ENCODE data around the gene IFT172. TPM values are rescaled to one million over a fixed set of nuclear protein-coding genes. Genes with fewer than 3 reads are reported as not detected.

IFT172 gene
- total RNA-seq, 3 donors from 2014 or later = 5.2 to 7.5 (median 6.7) TPM

- peaks cover under 1% of the 10 kb centered on the region for H3K4me1 Mint-ChIP-seq (ENCODE audit: low read depth)
- no peaks in the 10 kb centered on the region for H3K9me3 Mint-ChIP-seq
- no peak overlapping the region for H3K4me3 Mint-ChIP-seq
- DNase-seq = no peak
- no peaks in the 10 kb centered on the region for H3K27me3 Mint-ChIP-seq (ENCODE audit: low read depth)
- peaks cover 20% of the 10 kb centered on the region for H3K36me3 Mint-ChIP-seq (ENCODE audit: insufficient read depth)
- peak in 1 of 2 donors; percentile 41 for ATAC-seq
Measured at GRCh38 chr2:27451095-27451494, 38.4 kb downstream of the IFT172 start.

GRCh38 chr2:27448381-27448780, 41.2 kb downstream of the IFT172 start:
- DNase-seq = no peak
- H3K27me3 Mint-ChIP-seq (ENCODE audit: low read depth) = no peaks in the 10 kb centered on the region
- H3K9me3 Mint-ChIP-seq = no peaks in the 10 kb centered on the region
- no peak for ATAC-seq
- H3K36me3 Mint-ChIP-seq (ENCODE audit: insufficient read depth) = peaks cover 18% of the 10 kb centered on the region
- H3K4me1 Mint-ChIP-seq (ENCODE audit: low read depth) = peaks cover 4% of the 10 kb centered on the region
- H3K4me3 Mint-ChIP-seq = no peak overlapping the region

- Mint-ChIP-seq H3K27me3 (ENCODE audit: low read depth) (no peaks in the 10 kb centered on the region), H3K4me3 (no peak overlapping the region), H3K4me1 (ENCODE audit: low read depth) (peaks cover 6% of the 10 kb centered on the region), H3K9me3 (no peaks in the 10 kb centered on the region), H3K36me3 (ENCODE audit: insufficient read depth) (peaks cover 27% of the 10 kb centered on the region)
- ATAC-seq = no peak
- no peak for DNase-seq
Measured at GRCh38 chr2:27446057-27446456, 43.5 kb downstream of the IFT172 start.

GRCh38 chr2:27445615-27446014, 43.9 kb downstream of the IFT172 start:
- peaks cover 31% of the 10 kb centered on the region for H3K36me3 Mint-ChIP-seq (ENCODE audit: insufficient read depth)
- no peak for ATAC-seq
- H3K27me3 Mint-ChIP-seq (ENCODE audit: low read depth) = no peaks in the 10 kb centered on the region

GRCh38 chr2:27445155-27445554, 44.4 kb downstream of the IFT172 start:
- Mint-ChIP-seq H3K27me3 (ENCODE audit: low read depth) (no peaks in the 10 kb centered on the region), H3K36me3 (ENCODE audit: insufficient read depth) (peaks cover 35% of the 10 kb centered on the region), H3K4me3 (no peak overlapping the region), H3K4me1 (ENCODE audit: low read depth) (peaks cover 6% of the 10 kb centered on the region), H3K9me3 (no peaks in the 10 kb centered on the region)
- ATAC-seq = no peak
- no peak for DNase-seq

More at GRCh38 chr2:27445615-27446014, 43.9 kb downstream of the IFT172 start:
- Mint-ChIP-seq H3K4me3 (no peak overlapping the region), H3K4me1 (ENCODE audit: low read depth) (peaks cover 6% of the 10 kb centered on the region), H3K9me3 (no peaks in the 10 kb centered on the region)
- no peak for DNase-seq

- no peak overlapping the region for H3K4me3 Mint-ChIP-seq
- ATAC-seq (peak; percentile 19 to 27), DNase-seq (no peak)
- H3K9me3 Mint-ChIP-seq = no peaks in the 10 kb centered on the region
- peaks cover 6% of the 10 kb centered on the region for H3K4me1 Mint-ChIP-seq (ENCODE audit: low read depth)
- peaks cover 37% of the 10 kb centered on the region for H3K36me3 Mint-ChIP-seq (ENCODE audit: insufficient read depth)
- no peaks in the 10 kb centered on the region for H3K27me3 Mint-ChIP-seq (ENCODE audit: low read depth)
Measured at GRCh38 chr2:27442920-27443282, 46.6 kb downstream of the IFT172 start.

GRCh38 chr2:27441958-27442919, 47.3 kb downstream of the IFT172 start, which contains the start of gene KRTCAP3:
Gene KRTCAP3 (plus strand): TSS chr2:27442381. CDS start chr2:27442413, 32 bp downstream.
- Mint-ChIP-seq H3K27me3 (ENCODE audit: low read depth) (no peaks in the 10 kb centered on the region), H3K4me1 (ENCODE audit: low read depth) (peaks cover 6% of the 10 kb centered on the region), H3K9me3 (no peaks in the 10 kb centered on the region), H3K36me3 (ENCODE audit: insufficient read depth) (peaks cover 34% of the 10 kb centered on the region), H3K4me3 (no peak within 1 kb of the TSS)
- DNase-seq = peak; percentile 53
- ATAC-seq = peak; percentile 57 to 64

- no peak overlapping the region for H3K4me3 Mint-ChIP-seq
- no peaks in the 10 kb centered on the region for H3K27me3 Mint-ChIP-seq (ENCODE audit: low read depth)
Measured at GRCh38 chr2:27441226-27441926, 48.2 kb downstream of the IFT172 start.

GRCh38 chr2:27435628-27436027, 53.9 kb downstream of the IFT172 start:
- H3K4me3 Mint-ChIP-seq = no peak overlapping the region

More at GRCh38 chr2:27441226-27441926, 48.2 kb downstream of the IFT172 start:
- Mint-ChIP-seq H3K9me3 (no peaks in the 10 kb centered on the region), H3K36me3 (ENCODE audit: insufficient read depth) (peaks cover 39% of the 10 kb centered on the region), H3K4me1 (ENCODE audit: low read depth) (peaks cover 6% of the 10 kb centered on the region)
- no peak for DNase-seq
- no peak for ATAC-seq

GRCh38 chr2:27431395-27431794, 58.1 kb downstream of the IFT172 start:
- DNase-seq (no peak), ATAC-seq (peak in 1 of 2 donors; percentile 9)
- Mint-ChIP-seq H3K4me3 (peak overlapping the region; percentile 67), H3K27me3 (ENCODE audit: low read depth) (no peaks in the 10 kb centered on the region), H3K36me3 (ENCODE audit: insufficient read depth) (peaks cover 34% of the 10 kb centered on the region), H3K9me3 (no peaks in the 10 kb centered on the region), H3K4me1 (ENCODE audit: low read depth) (peaks cover 35% of the 10 kb centered on the region)

More at GRCh38 chr2:27435628-27436027, 53.9 kb downstream of the IFT172 start:
- ATAC-seq = no peak
- H3K36me3 Mint-ChIP-seq (ENCODE audit: insufficient read depth) = peaks cover 53% of the 10 kb centered on the region
- H3K4me1 Mint-ChIP-seq (ENCODE audit: low read depth) = peaks cover 20% of the 10 kb centered on the region
- no peak for DNase-seq
- no peaks in the 10 kb centered on the region for H3K9me3 Mint-ChIP-seq
- H3K27me3 Mint-ChIP-seq (ENCODE audit: low read depth) = no peaks in the 10 kb centered on the region

GRCh38 chr2:27428978-27429541, 60.5 kb downstream of the IFT172 start:
- ATAC-seq (peak; percentile 76 to 78), DNase-seq (peak; percentile 53)
- Mint-ChIP-seq H3K4me3 (peak overlapping the region; percentile 98), H3K27me3 (ENCODE audit: low read depth) (no peaks in the 10 kb centered on the region), H3K4me1 (ENCODE audit: low read depth) (peaks cover 35% of the 10 kb centered on the region), H3K36me3 (ENCODE audit: insufficient read depth) (peaks cover 15% of the 10 kb centered on the region), H3K9me3 (no peaks in the 10 kb centered on the region)

- ATAC-seq = peak; percentile 93
- Mint-ChIP-seq H3K36me3 (ENCODE audit: insufficient read depth) (peaks cover 8% of the 10 kb centered on the region), H3K27me3 (ENCODE audit: low read depth) (no peaks in the 10 kb centered on the region), H3K4me3 (peak within 1 kb of the TSS; percentile 98), H3K9me3 (no peaks in the 10 kb centered on the region), H3K4me1 (ENCODE audit: low read depth) (peaks cover 30% of the 10 kb centered on the region)
- DNase-seq = peak; percentile 89
Measured at GRCh38 chr2:27428213-27428977, 61.1 kb downstream of the IFT172 start, which contains the start of gene NRBP1. Gene NRBP1 (plus strand): TSS chr2:27428631. CDS start chr2:27433274, 4,643 bp downstream.

GRCh38 chr2:27427863-27428212, 61.7 kb downstream of the IFT172 start:
- H3K4me3 Mint-ChIP-seq = peak overlapping the region; percentile 98

More at GRCh38 chr2:27427863-27428212, 61.7 kb downstream of the IFT172 start:
- peaks cover 4% of the 10 kb centered on the region for H3K36me3 Mint-ChIP-seq (ENCODE audit: insufficient read depth)
- H3K9me3 Mint-ChIP-seq = no peaks in the 10 kb centered on the region
- H3K27me3 Mint-ChIP-seq (ENCODE audit: low read depth) = no peaks in the 10 kb centered on the region
- H3K4me1 Mint-ChIP-seq (ENCODE audit: low read depth) = peaks cover 26% of the 10 kb centered on the region
- DNase-seq (no peak), ATAC-seq (no peak)

Data from activated T-cell treated with anti-CD3 and anti-CD28 coated beads, Interleukin-2, amount 50 U/mL, for 4 hours (primary cell).